ENCODE results near the gene SCUBE3.

DNA sequence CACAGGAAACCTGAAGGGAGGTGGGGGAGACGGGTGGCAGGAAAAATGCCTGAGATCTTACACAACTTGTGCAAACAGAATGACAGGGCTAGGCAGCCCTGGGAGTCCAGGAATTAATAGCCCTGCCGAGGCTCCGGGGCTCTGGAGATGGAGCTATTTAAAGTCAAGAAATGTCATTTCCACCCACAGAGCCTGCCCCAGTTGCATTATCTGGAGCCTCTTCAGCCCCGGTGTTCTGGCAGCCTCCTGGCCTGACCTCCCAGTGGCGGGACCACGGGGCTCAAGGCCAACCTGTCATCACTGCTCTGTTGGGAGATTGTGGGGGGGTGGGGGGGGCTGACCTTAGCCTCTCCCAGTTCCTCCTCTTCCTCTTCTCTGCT is 28.5 kb upstream of the SCUBE3 start:
- no peak for TF ChIP-seq FOXP2 (optimal IDR thresholded peaks at IDR 0.05; ENCODE audit: control extremely low read depth, extremely low read length, insufficient read depth)
- no peak for TF ChIP-seq POLR2AphosphoS5 (IDR thresholded peaks at IDR 0.05; ENCODE audit: borderline replicate concordance, low read depth, low read length)
- TF ChIP-seq EZH2 (IDR thresholded peaks at IDR 0.05), result no peak

All from SK-N-MC (cell line).